HG02588 (cell line): ENCODE results near the gene ENTPD6.
"Not testable (repeated sequence)": the region's sequence is repeated elsewhere in the genome, so short reads cannot be mapped to it uniquely, and the experiment has no call there.

Source experiments
- ATAC-seq: cut with Tn5 transposase; IDR thresholded peaks from one replicate; pipeline ENCODE4 v1.9.1; 2021; ENCODE audit warnings: mild to moderate bottlenecking, moderate library complexity; ENCODE audit not compliant: unreplicated experiment

Gene ENTPD6

DNA sequence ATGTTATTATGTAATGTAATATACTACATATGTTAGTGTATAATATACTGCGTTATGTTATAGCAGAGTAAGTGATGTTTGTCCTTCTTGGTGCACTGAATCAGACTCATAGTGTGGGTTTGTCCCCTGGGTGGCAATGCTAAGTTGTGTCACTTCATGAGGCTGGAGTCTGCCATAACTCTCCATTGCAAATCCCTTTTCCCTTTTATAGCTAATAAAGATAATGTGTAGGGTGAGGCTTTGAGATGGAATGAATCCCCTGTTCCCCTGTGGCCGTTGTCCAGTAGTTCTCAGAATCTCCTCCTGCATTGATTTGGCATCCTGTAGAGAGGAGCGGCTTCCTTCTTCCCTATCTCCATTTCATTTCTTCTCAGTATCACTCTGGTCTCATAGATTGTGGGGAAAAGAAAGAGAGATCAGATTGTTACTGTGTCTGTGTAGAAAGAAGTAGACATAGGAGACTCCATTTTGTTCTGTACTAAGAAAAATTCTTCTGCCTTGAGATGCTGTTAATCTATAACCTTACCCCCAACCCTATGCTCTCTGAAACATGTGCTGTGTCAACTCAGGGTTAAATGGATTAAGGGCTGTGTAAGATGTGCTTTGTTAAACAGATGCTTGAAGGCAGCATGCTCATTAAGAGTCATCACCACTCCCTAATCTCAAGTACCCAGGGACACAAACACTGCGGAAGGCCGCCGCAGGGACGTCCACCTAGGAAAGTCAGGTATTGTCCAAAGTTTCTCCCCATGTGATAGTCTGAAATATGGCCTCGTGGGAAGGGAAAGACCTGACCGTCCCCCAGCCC lies 45.5 kb downstream of the ENTPD6 start:
- ATAC-seq, result not testable (repeated sequence)

DNA sequence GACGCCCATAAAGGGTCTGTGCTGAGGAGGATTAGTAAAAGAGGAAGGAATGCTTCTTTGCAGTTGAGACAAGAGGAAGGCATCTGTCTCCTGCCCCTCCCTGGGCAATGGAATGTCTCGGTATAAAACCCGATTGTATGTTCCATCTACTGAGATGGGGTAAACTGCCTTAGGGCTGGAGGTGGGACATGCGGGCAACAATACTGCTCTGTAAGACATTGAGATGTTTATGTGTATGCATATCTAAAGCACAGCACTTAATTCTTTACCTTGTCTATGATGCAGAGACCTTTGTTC lies 46.1 kb downstream of the ENTPD6 start:
- ATAC-seq, result not testable (repeated sequence)

DNA sequence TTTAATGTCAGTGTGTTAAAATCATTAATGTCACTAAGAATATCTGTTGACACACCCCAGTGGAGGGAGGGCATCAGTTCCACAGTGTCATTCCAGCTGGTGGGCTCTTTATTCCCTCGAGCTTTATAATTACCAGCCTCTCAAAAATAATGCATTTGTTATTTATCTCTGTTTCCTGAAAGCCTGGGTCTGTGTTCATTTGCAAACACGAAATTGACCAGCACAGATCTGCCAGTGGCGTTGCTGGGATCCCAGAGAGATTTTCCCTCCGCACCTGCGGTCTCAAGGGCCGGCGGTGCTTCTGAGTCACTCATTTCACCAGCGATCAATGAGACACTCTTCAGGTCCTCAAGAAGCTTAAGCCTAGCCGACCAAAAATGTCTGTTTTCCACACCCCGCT lies 46.7 kb downstream of the ENTPD6 start:
- no peak for ATAC-seq

DNA sequence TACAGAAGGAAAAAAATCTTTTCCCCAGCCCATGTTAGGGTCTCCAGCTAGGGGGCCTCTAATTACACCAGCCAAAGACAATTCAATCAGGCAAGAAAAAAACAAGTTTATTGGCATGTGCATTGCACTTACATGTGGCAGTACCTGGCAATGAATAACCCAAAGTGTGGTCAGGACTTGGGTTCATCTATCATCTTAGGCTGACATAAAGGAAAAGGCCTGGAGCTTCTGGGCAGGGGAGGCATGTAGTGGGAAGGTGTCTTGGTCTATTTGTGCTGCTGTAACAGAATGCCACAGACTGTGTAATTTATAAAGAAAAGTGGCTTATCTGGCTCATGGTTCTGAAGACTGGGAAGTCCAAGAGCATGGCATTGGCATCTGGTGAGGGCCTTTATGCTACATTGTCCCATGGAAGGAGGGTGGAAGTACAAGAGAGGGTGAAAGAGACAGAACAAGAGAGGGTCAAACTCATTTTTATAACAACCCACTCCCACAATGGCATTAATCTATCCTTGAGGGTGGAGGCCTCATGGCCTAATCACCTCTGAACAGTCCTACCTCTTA lies 48.0 kb downstream of the ENTPD6 start:
- ATAC-seq, result no peak

DNA sequence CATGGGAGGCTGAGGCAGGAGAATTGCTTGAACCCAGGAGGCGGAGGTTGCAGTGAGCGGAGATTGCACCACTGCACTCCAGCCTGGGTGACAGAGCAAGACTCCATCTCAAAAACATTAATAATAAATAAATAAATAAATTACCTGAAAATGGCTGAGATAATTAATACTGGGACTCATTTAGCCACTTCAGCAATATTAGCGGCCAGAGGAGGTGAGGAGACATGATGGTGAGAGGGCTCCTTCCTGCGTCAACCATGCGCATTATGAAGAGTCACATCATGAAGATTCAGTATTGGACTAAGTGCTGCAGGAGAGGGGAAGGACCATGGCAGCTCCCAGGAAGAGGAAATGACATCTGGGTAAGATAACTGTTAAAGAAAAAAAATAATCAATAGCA lies 49.5 kb downstream of the ENTPD6 start:
- ATAC-seq, result no peak

DNA sequence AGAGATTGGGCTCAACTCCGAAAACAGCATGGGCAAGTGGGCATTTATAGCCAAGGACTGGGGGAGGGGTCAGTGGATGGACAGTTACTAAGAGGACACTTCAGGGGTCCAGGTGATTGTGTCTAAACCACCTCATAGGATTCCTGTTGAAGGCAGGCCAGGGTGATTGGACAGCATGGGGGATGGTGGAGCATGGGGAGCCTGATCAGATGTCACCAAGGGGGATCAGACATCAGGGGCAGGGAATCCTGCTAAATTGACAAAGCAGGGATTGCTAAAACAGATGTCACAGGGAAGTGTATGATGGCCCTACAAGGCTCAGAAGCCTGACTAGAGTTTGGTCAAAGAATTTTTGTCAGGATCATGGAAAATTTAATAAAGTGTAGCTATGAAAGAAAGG lies 49.9 kb downstream of the ENTPD6 start:
- no peak for ATAC-seq

DNA sequence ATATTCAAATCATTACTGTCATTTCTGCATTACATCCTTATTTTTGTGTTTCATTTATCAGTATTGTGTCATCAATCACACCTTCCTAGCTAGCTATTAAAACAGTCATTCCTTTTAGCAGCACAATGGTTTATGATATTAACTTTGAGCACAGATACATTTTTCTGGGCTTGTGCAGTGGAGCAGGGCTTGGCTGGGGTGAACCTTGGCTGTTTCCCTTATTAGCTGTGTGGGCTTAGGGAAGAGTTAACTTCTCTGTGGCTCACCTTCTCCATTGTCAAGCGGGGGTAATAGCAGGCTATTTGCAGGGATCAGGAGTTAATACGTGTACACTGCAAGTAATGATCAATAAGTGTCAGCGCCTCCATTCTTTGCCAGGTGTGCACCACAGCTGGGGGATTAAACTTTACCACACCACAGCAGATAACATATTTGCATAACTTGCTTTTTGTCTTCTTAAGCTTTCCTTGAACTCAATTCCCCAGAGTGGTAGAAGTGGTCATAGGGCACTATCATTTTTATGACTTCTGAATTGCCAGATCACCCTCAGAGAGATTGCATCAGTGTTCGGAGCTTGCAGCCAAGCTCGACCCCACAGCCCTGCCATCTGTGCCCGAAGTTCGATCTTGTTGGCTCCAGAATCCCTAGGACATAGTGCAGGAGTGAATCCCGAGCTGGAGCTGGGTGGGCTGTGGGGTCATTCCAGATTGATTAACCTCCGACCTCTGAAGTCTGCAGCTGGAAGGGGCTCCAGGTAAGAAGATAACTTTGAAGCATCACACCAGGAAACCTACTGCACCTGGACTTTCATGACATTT lies 50.9 kb downstream of the ENTPD6 start:
- no peak for ATAC-seq

DNA sequence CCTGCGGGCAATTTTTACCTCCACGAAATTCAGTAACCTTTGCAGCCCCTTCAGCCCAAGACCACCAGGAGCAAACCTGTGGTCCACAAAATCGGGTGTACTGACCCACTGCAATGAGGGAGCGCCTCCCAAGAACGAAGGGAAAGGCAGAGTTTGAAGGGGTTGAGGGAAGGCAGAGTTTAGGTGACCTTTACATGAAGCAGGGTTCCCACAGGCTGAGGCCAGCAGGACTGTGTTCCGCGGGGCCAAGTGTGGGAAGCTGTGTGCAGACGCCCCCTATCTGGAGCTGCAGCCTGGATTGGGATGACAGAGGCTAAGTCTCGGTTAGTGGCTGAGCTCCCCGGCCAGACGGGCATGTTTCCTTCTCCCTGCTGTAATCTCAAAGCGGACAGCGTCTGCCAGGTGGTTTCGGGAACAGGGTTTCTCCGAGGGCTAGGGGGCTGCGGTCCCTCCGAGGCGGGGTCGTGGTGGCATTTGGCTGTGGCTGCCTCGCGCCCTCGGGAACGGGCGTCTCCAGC lies 51.5 kb downstream of the ENTPD6 start:
- no peak for ATAC-seq

DNA sequence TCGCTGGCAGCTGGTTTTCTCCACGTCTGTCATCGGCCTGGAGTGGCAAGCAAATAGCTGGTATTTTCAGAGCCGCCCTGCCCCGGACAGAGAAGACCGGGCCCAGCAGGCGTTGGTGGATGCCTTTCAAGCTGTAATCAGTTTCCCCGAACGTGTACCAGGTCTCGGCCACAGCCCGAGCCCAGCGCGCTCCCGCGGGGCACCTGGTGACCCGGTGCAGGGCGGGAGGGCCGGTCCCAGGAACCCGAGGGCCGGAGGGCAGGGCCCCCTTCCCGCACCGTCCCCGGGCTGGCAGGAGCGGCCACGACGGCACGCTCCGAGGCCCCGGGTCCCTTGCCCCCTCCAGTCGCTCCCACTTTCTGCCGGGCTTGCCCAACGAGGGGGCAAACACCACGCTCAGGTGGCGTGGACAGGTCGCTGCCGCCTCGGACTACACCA lies 52.0 kb downstream of the ENTPD6 start:
- ATAC-seq, result peak; percentile 35

DNA sequence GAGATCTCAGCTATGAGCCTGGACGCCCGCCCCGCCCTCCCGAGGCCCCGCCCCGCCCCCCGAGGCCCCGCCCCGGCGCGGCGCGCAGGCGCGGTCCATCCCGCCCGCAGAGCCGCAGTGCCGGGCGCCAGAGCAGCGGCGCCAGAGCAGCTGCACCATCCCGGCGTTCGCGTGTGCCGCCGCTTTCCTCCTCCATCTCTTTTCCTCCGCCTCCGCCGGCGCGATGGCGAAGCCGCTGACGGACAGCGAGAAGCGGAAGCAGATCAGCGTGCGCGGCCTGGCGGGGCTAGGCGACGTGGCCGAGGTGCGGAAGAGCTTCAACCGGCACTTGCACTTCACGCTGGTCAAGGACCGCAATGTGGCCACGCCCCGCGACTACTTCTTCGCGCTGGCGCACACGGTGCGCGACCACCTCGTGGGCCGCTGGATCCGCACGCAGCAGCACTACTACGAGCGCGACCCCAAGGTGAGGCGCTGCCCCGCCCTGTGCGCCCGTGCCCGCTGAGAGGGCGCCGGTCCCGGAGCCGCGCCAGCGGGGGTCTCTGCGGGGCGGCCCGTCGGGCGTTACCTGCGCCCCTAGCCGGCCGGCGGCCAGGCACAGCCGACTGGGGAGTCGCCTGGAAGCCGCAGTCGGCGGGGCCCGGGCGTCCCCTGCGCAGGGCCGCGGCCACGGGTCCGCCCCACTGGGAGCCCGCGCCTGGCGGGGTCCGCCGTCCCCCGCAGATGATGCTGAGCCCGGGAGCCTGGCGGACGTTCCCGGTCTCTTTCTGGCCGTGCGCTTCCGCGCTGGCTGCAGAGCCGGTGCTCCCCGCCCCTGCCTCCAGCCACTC lies 52.7 kb downstream of the ENTPD6 start, which contains the start of gene PYGB:
PYGB (plus strand) TSS at position 130 of the 830 bp plus-strand sequence; CDS start at position 224, 94 bp downstream.
- peak; percentile 61 for ATAC-seq

DNA sequence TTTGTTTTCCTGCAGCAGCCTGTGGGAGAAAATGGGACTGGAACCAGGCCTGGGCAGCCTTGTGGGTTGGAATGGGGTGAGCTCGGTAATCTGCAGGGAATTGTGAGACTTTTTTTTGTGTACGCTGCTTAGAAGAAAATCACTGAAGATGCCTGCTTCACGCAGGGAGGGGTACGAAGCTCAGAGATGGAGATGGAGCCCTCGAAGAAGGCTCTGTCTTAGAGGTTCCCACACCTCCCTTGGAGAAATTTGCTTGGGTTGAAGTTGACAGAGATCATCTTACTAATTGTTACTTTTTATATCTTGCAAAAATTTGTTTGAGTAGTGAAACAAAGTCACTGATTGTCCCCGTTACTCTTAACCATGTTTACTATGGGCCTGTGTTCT lies 53.3 kb downstream of the ENTPD6 start:
- ATAC-seq, result no peak

DNA sequence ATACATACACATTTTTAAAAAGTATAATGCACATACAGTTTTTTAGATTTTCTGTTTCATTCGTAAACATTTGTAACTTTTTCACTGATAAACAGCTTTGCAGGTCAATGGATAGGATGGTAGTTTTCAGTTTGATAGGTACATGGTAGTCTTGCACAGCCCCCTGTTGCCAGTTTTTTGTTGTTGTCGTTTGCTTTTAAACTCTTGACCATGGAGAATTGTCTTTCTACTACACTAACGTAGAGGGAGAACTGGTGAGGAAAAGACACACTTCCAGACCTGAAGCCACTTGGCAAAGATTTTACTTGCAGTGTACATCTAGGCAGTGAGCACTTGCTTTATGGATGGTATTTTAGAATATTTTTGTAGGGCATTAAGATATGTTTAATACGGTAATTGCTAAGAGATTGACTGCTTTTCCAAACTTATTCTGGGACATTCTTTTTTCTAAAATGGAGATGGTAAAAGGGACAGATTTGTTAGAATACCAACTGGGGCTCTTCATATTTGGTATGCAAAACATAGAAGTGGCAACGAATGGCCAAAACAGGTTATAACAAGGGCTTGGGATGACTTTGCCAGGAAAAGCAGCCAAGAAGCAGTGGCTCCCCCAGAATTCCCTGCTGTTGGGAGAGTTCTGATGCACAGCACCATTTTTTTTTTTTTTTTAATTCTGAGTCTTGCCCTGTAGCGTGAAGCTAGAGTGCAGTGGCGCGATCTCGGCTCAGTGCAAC lies 53.9 kb downstream of the ENTPD6 start:
- ATAC-seq, result no peak

DNA sequence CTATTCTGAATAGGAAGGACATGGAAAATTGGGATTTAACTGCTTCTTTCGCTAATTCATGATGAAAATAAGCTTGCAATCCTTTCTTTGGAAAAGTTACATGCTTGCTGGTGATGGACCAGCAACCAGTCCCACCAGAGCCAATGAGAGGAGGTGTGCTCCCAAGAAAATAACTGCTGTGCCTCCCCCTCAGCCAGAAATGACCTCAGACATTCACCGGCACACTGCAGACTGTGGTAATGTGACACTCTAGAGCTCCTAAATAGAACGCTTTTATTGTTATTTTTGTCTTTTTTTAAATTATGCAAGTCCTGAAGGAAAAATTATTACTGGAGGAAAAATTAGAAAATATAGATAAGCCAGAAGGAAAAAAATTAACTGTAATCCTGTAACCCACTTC lies 55.0 kb downstream of the ENTPD6 start:
- no peak for ATAC-seq

DNA sequence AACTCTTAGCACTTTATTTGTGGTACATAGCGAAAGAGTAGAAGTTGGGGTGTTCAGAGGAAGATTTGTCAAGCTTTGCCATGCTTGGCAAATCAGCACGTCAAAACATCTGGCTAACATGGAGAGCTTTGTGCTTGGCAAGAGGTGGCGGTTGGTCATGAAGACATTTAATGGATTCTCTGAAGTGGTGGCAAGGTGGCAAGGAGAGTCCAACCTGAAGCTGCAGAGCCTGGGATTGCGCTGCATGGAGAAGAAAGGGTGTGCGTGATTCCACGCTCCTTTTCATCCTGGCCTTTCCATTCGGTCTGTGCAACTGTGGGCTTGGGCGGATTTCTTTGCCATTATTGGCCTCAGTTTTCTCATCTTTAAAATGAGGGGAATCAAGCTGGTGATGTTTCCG lies 55.5 kb downstream of the ENTPD6 start:
- ATAC-seq, result no peak

DNA sequence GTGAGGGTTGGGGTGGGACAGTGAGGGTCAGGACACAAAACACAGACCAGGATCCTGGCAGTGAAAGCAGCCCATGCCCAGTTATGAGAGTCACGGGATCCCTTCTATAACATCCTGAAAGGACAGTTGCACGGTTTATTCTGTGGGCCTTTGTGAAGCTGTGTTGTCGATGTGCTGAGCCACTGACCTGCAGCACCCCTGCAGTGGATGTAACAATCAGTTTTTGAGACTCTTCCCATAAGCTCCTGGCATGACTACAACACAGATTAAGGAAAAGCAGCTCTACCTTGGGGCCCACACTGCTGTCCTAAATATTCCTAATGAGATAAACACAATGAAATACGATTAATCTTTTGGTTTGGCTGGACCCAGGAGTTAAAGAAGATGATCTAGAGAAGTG lies 56.0 kb downstream of the ENTPD6 start:
- no peak for ATAC-seq

DNA sequence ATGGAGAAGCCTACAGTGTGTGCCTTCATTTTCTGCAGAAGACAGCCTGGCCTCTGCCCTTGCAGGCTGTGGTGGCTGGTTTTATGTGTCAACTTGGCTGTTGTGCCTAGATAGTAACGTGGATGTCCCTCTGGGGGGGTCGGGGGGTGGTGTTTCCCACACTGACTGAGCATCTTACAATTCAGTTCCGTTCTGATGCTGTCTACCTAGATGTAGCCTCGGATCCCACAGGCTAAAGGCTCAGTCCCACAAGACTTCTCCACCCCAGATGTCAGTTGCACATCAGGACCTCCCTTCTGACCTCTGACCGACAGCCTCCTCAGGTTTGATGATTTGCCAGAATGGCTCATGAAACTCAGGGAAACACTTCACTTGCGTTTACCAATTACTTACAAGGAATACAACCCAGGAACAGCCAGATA lies 56.7 kb downstream of the ENTPD6 start:
- no peak for ATAC-seq

DNA sequence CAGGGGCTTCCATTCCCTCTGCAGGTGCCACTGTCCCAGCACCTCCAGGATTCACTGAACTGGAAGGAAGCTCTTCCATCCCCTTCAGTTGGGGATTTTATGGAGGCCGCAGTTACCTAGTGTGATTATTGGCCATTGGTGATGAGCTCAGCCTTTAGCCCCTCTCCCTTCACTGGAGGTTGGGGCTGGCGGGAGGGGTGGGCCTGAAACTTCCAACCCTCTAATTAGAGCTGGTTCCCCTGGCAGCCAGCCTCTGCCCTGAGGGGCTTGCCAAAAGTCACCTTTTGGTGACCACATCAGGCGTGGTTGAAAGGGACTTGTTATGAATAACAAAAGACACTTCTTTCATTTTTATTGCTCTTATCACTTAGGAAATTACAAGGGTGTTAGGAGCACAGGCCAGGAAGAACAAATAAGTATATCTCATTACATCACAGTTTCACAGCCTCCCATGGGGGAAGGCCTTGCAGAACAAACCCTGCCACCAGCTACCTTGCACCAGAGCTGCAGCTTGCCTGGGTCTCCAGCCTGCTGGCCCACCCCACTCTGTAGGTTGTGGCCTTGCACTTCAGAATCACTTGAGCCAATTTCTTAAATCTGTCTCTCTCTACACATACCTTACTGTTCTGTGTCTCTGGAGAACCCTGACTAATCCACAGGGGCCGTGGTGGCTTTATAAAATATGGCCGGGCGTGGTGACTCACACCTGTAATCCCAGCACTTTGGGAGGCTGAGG lies 57.3 kb downstream of the ENTPD6 start:
- no peak for ATAC-seq

DNA sequence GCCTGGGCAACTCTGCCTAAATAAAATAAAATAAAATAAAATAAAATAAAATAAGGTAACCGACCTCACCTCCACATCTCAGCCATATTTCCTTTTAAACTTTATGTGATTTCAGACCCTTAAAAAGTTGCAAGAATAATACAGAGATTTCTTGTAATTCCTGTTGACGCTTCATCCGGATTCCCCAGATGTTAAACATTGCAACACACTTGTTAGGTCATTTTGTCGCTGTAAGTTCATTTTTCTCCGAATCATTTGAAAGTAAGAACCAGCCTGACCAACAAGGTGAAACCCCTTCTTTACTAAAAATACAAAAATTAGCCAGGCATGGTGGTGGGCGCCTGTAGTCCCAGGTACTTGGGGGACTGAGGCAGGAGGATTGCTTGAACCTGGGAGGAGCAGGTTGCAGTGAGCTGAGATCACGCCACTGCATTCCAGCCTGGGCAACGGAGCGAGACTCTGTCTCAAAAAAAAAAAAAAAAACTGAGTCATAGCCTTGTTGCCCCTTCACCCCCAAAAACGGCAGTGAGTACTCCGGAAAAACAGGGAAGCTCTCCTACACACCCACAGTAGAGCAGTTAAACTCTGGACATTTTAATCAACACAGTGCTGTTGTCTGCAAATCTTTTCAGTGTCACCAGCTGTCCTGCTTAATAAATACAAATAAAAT lies 58.2 kb downstream of the ENTPD6 start:
- ATAC-seq, result no peak

DNA sequence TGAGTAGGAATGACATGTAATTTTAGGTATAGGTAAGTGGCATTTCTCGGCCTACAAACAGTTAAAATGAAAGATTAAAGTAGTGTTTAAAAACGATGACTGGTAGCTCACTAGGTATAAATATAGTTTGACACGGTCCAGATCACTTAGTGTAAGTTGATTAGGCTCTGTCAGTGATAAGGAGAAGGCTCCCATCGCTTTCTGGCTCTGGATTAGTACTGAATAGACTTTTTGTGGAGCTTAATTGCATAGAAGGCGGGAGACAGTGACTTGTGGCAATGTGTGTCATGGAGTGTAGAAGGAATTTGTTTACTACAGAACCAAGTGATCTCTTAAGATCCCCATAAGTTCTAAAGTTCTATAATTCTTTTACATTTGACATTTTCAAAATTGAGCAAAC lies 59.1 kb downstream of the ENTPD6 start:
- ATAC-seq, result no peak
